Measurements from ENCODE around the gene USP34. TPM values are rescaled to one million over a fixed set of nuclear protein-coding genes. Genes with fewer than 3 reads are reported as not detected.
A peak's percentile ranks its signal among the peaks of the same experiment; 100 is the strongest.

USP34 gene
- total RNA-seq, 1 experiment from 2014 or later, result 76.3 TPM

DNA sequence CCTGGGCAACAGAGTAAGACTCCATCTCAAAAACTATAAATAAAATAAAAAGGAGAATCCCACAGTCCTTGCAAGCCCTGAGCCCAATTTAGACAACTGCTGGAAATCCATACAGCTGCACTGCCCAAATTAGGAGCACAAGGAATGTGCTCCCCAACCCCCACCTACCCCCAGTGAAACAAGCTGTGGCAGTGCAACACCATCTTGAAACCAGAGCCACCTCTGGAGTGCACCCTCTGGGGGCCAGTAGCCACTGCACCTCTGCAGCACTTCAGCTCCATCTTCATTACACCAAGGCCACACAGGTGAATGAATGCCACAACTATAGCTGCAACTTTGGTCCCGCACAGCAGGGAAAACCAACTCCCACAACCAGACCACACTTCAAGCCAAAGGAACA is 37.3 kb downstream of the USP34 start:
- Histone ChIP-seq H4K20me1 (ENCODE audit: insufficient read depth) (peaks cover 13% of the 10 kb centered on the region), H3K79me2 (ENCODE audit: insufficient read depth, low read length) (peaks cover 98% of the 10 kb centered on the region), H3K9ac (ENCODE audit: low read length) (no peak overlapping the region), H3K27me3 (ENCODE audit: insufficient read depth, low read length) (no peaks in the 10 kb centered on the region), H3K4me3 (replicated peaks in 1 of 2; ENCODE audit: low read depth in 1 of 2, low read length in 2 of 2) (no peak overlapping the region), H2AFZ (ENCODE audit: low read depth, low read length, poor library complexity, severe bottlenecking) (no peak overlapping the region), H3K36me3 (ENCODE audit: control insufficient read depth in 1 of 2, insufficient read depth in 2 of 2, low read length in 2 of 2) (no peaks in the 10 kb centered on the region), H3K27ac (ENCODE audit: low read depth, low read length) (no peak overlapping the region), H3K4me2 (ENCODE audit: low read length) (no peak overlapping the region), H3K9me3 (ENCODE audit: control insufficient read depth in 1 of 2, insufficient read depth in 1 of 2, low read depth in 1 of 2, low read length in 2 of 2) (no peaks in the 10 kb centered on the region), H3K9me2 (ENCODE audit: insufficient read depth) (no peaks in the 10 kb centered on the region), H3K4me1 (ENCODE audit: control insufficient read depth in 1 of 2, insufficient read depth in 2 of 2, low read length in 2 of 2) (peaks cover 0 to 16% of the 10 kb centered on the region in 2 experiments; a peak in 1 of 4 replicates)
- intact Hi-C loops (cut with micrococcal nuclease), result no loop called here
- ChIA-PET CTCF (no interaction called here), RAD21 (ENCODE audit: low non-redundant PET in 1 of 2, low total read pairs in 2 of 2, uncharacterized antibody in 2 of 2, unreplicated experiment in 2 of 2) (no interaction called here), POLR2A (no interaction called here)
- DNase-seq (ENCODE audit: low read depth, low spot score) (no peak), ATAC-seq (peak; percentile 46; the same call in 1 of the 2 replicates)
- TF ChIP-seq, protein P1, sequence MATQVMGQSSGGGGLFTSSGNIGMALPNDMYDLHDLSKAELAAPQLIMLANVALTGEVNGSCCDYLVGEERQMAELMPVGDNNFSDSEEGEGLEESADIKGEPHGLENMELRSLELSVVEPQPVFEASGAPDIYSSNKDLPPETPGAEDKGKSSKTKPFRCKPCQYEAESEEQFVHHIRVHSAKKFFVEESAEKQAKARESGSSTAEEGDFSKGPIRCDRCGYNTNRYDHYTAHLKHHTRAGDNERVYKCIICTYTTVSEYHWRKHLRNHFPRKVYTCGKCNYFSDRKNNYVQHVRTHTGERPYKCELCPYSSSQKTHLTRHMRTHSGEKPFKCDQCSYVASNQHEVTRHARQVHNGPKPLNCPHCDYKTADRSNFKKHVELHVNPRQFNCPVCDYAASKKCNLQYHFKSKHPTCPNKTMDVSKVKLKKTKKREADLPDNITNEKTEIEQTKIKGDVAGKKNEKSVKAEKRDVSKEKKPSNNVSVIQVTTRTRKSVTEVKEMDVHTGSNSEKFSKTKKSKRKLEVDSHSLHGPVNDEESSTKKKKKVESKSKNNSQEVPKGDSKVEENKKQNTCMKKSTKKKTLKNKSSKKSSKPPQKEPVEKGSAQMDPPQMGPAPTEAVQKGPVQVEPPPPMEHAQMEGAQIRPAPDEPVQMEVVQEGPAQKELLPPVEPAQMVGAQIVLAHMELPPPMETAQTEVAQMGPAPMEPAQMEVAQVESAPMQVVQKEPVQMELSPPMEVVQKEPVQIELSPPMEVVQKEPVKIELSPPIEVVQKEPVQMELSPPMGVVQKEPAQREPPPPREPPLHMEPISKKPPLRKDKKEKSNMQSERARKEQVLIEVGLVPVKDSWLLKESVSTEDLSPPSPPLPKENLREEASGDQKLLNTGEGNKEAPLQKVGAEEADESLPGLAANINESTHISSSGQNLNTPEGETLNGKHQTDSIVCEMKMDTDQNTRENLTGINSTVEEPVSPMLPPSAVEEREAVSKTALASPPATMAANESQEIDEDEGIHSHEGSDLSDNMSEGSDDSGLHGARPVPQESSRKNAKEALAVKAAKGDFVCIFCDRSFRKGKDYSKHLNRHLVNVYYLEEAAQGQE (IDR thresholded peaks at IDR 0.05; ENCODE audit: low read depth), result no peak
- TF ChIP-seq, protein P2, sequence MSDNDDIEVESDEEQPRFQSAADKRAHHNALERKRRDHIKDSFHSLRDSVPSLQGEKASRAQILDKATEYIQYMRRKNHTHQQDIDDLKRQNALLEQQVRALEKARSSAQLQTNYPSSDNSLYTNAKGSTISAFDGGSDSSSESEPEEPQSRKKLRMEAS (IDR thresholded peaks at IDR 0.05), result no peak
- TF ChIP-seq, protein P3, sequence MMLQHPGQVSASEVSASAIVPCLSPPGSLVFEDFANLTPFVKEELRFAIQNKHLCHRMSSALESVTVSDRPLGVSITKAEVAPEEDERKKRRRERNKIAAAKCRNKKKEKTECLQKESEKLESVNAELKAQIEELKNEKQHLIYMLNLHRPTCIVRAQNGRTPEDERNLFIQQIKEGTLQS (IDR thresholded peaks at IDR 0.05), result no peak
- TF ChIP-seq ZNF274 (IDR thresholded peaks at IDR 0.05; ENCODE audit: low read depth, low read length) (no peak), EZH2phosphoT487 (IDR thresholded peaks at IDR 0.05; ENCODE audit: borderline replicate concordance) (no peak), POLR2AphosphoS5 (IDR thresholded peaks at IDR 0.05; ENCODE audit: low read depth, low read length) (no peak)
- no TSS peak for BruUV-seq (replicated peaks)

Measured in HCT116 (cell line).